Activated CD8-positive, alpha-beta T cell treated with anti-CD3 and anti-CD28 coated beads for 36 hours (primary cell): ENCODE results near the gene GABRR3. TPM values are rescaled to one million over a fixed set of nuclear protein-coding genes. Genes with fewer than 3 reads are reported as not detected.
"Not testable (repeated sequence)": the region's sequence is repeated elsewhere in the genome, so short reads cannot be mapped to it uniquely, and the experiment has no call there.

Experiments used
- ATAC-seq: fragments of 200-7000 bp; cut with Tn5 transposase; one replicate; pipeline ENCODE4 v1.10.0; 2021; ENCODE audit warnings: mild to moderate bottlenecking, moderate library complexity
- CTCF ChIA-PET: fragments of 350-600 bp; sonication (Branson Sonifier 250); formaldehyde crosslinking; loops from one replicate; lab custom pipeline; 2021; ENCODE audit warnings: antibody characterized with exemption; lab: Charles Lee
- POLR2A ChIA-PET: fragments of 350-600 bp; sonication (Branson Sonifier 250); formaldehyde crosslinking; loops from one replicate; lab custom pipeline; 2021; ENCODE audit warnings: antibody characterized with exemption; lab: Charles Lee
- DNase-seq: peaks from one replicate; pipeline ENCODE4 v3.0.0-alpha.2; 2020
- H3K27ac Mint-ChIP-seq: one replicate; pipeline ENCODE4 v1.8.0; 2021; ENCODE audit warnings: mild to moderate bottlenecking, mixed read lengths
- H3K27me3 Mint-ChIP-seq: one replicate; pipeline ENCODE4 v1.8.0; 2021; ENCODE audit warnings: mixed read lengths
- H3K36me3 Mint-ChIP-seq: one replicate; pipeline ENCODE4 v1.8.0; 2021; ENCODE audit warnings: low read depth, mixed read lengths
- H3K4me1 Mint-ChIP-seq: one replicate; pipeline ENCODE4 v1.8.0; 2021; ENCODE audit warnings: low read depth, mixed read lengths
- H3K4me3 Mint-ChIP-seq: one replicate; pipeline ENCODE4 v1.8.0; 2021; ENCODE audit warnings: mild to moderate bottlenecking, moderate library complexity, mixed read lengths
- H3K9me3 Mint-ChIP-seq: one replicate; pipeline ENCODE4 v1.8.0; 2021; ENCODE audit warnings: mixed read lengths
- CTCF ChIP-seq: fragments of 200-600 bp; IDR thresholded peaks from one replicate; pipeline ENCODE4 v1.8.0; 2022; ENCODE audit warnings: antibody characterized with exemption, mild to moderate bottlenecking
- intact Hi-C: fragments of 100-400 bp; cut with micrococcal nuclease; formaldehyde crosslinking; loops from one replicate; pipeline ENCODE4 v1.10.0; 2022
- total RNA-seq, 2 experiments: library from RNA; stranded (reverse); gene quantifications; one replicate each; pipeline ENCODE4 v1.2.3, GENCODE V29; 2021

The GABRR3 gene
- total RNA-seq, 2 experiments from 2014 or later: not detected

- no peaks in the 10 kb centered on the region for H3K36me3 Mint-ChIP-seq
- no peak for DNase-seq
- no peak for ATAC-seq
- H3K4me3 Mint-ChIP-seq: no peak overlapping the region
- peaks cover 1% of the 10 kb centered on the region for H3K4me1 Mint-ChIP-seq
- ChIA-PET POLR2A (no interaction called here), CTCF (interaction anchor here (0.9 kb wide), 1 partner anchor 197 kb away, joined by 3 read pairs; the partner anchor contains the start of gene CRYBG3)
- no peak overlapping the region for H3K27ac Mint-ChIP-seq
- no peak for TF ChIP-seq CTCF
- peaks cover 3% of the 10 kb centered on the region for H3K27me3 Mint-ChIP-seq
- intact Hi-C loops: no loop called here
- H3K9me3 Mint-ChIP-seq: no peaks in the 10 kb centered on the region
Measured at GRCh38 chr3:98018301-98018700, 16.8 kb downstream of the GABRR3 start.

- H3K27me3 Mint-ChIP-seq: no peaks in the 10 kb centered on the region
- H3K4me1 Mint-ChIP-seq: no peaks in the 10 kb centered on the region
- POLR2A ChIA-PET: no interaction called here
- intact Hi-C loops: no loop called here
- CTCF ChIA-PET: interaction anchor here (1.0 to 2.4 kb wide), 3 partner anchors 9 to 20 kb away, joined by 3 to 15 read pairs (median 4); no protein-coding TSS in a partner anchor
- no peak for DNase-seq
- no peaks in the 10 kb centered on the region for H3K36me3 Mint-ChIP-seq
- H3K27ac Mint-ChIP-seq: no peak overlapping the region
- ATAC-seq: no peak
- H3K9me3 Mint-ChIP-seq: no peaks in the 10 kb centered on the region
- H3K4me3 Mint-ChIP-seq: no peak overlapping the region
- TF ChIP-seq CTCF: no peak
Measured at GRCh38 chr3:98014268-98014585, 20.9 kb downstream of the GABRR3 start.

GRCh38 chr3:98013411-98014267, 21.5 kb downstream of the GABRR3 start:
- ATAC-seq: no peak
- CTCF ChIA-PET: interaction anchor here (1.0 to 4.4 kb wide), 4 partner anchors 8 to 19 kb away, joined by 3 to 47 read pairs (median 4); no protein-coding TSS in a partner anchor
- TF ChIP-seq CTCF: no peak
- H3K9me3 Mint-ChIP-seq: no peaks in the 10 kb centered on the region
- no peak for DNase-seq
- intact Hi-C loops: no loop called here
- H3K27me3 Mint-ChIP-seq: no peaks in the 10 kb centered on the region
- H3K4me3 Mint-ChIP-seq: no peak overlapping the region
- POLR2A ChIA-PET: no interaction called here
- H3K4me1 Mint-ChIP-seq: no peaks in the 10 kb centered on the region
- no peaks in the 10 kb centered on the region for H3K36me3 Mint-ChIP-seq
- no peak overlapping the region for H3K27ac Mint-ChIP-seq

- no peaks in the 10 kb centered on the region for H3K4me1 Mint-ChIP-seq
- no peaks in the 10 kb centered on the region for H3K36me3 Mint-ChIP-seq
- no peak for TF ChIP-seq CTCF
- ATAC-seq (no peak), DNase-seq (no peak)
- no peak overlapping the region for H3K4me3 Mint-ChIP-seq
- H3K27me3 Mint-ChIP-seq: no peaks in the 10 kb centered on the region
- H3K9me3 Mint-ChIP-seq: no peaks in the 10 kb centered on the region
- intact Hi-C loops: no loop called here
- CTCF ChIA-PET: interaction anchor here (1.2 to 4.4 kb wide), 2 partner anchors 8 to 9 kb away, joined by 3 to 47 read pairs; no protein-coding TSS in a partner anchor
- no peak overlapping the region for H3K27ac Mint-ChIP-seq
- POLR2A ChIA-PET: no interaction called here
Measured at GRCh38 chr3:98012979-98013378, 22.1 kb downstream of the GABRR3 start.

GRCh38 chr3:98010883-98011449, 24.1 kb downstream of the GABRR3 start:
- H3K9me3 Mint-ChIP-seq: not testable (repeated sequence)
- CTCF ChIA-PET: interaction anchor here (0.9 to 4.4 kb wide), 2 partner anchors 11 to 35 kb away, joined by 4 to 47 read pairs; no protein-coding TSS in a partner anchor

More at GRCh38 chr3:98010883-98011449, 24.1 kb downstream of the GABRR3 start:
- intact Hi-C loops, H3K4me1 Mint-ChIP-seq, ATAC-seq, H3K27ac Mint-ChIP-seq, H3K36me3 Mint-ChIP-seq, H3K4me3 Mint-ChIP-seq, DNase-seq, H3K27me3 Mint-ChIP-seq, POLR2A ChIA-PET: not testable (repeated sequence)
